ENCODE measurements around the gene ZFPL1. TPM values are rescaled to one million over a fixed set of nuclear protein-coding genes. Genes with fewer than 3 reads are reported as not detected.
"Not testable (repeated sequence)": the region's sequence is repeated elsewhere in the genome, so short reads cannot be mapped to it uniquely, and the experiment has no call there.

ZFPL1 gene
- total and polyA plus RNA-seq, 7 experiments from 2014 or later: 24.2 to 53.0 (median 39.1) TPM

GRCh38 chr11:65118891-65119669, 35.1 kb downstream of the ZFPL1 start:
- Histone ChIP-seq H3K27ac (ENCODE audit: low read depth, low read length) (peak overlapping the region; percentile 99), H3K4me1 (ENCODE audit: control insufficient read depth in 2 of 2, insufficient read depth in 2 of 2, low read length in 2 of 2) (peaks cover 26 to 35% of the 10 kb centered on the region in 2 donors), H3K36me3 (ENCODE audit: control insufficient read depth in 2 of 3, insufficient read depth in 3 of 3, low read length in 3 of 3) (peaks cover 16 to 42% (median 19%) of the 10 kb centered on the region in 3 experiments)
- H3K9me3 ChIP-seq (ENCODE audit: control insufficient read depth in 2 of 3, low read length in 3 of 3); H3K27me3 ChIP-seq (ENCODE audit: control insufficient read depth in 2 of 2, insufficient read depth in 2 of 2, low read length in 2 of 2); H3K27me3 Mint-ChIP-seq; H3K4me3 ChIP-seq (ENCODE audit: low read length); H3K9me3 Mint-ChIP-seq; DNase-seq; ATAC-seq: not testable (repeated sequence)
- Mint-ChIP-seq H3K27ac (peak overlapping the region; percentile 41 to 100 (median 93)), H3K4me1 (peaks cover 15 to 79% (median 51%) of the 10 kb centered on the region in 7 donors), H3K36me3 (peaks cover 0 to 31% (median 26%) of the 10 kb centered on the region in 5 donors), H3K4me3 (peak overlapping the region in 3 of 10 donors; percentile 41 to 66 (median 43))
- intact Hi-C loops (cut with micrococcal nuclease): loop anchor here (1.0 to 10.0 kb wide), 3 partner anchors 9 to 374 kb away; partner anchors contain the start of genes CDC42EP2 (in 1 of the 2) and RASGRP2 (in 1 of the 2)
- ChIA-PET POLR2A (interaction anchor here (0.8 to 9.9 kb wide), 11 partner anchors 8 to 340 kb away, joined by 3 to 237 read pairs (median 5); partner anchors contain the start of genes ARL2, SYVN1, TM7SF2 and VPS51), CTCF (interaction anchor here (0.9 to 1.3 kb wide), 4 partner anchors 29 to 203 kb away, joined by 3 to 4 read pairs (median 4); no protein-coding TSS in a partner anchor)

DNA sequence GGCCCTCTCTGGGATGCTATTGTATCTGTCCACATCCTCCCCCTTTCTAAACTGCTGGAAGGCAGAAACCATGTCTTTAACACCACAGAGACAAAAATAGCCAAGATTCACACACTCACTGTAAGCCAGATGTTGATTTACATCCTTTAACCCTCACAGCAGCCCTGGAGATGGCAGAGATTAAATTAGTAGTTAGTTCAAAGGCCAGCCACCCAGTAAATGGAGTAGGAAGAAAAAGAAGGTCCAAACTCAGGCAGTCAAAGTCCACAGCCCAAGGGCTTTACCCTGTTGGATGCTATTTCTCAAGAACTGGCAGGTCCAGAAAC, 35.6 kb downstream of the ZFPL1 start:
- Mint-ChIP-seq H3K4me3 (peak overlapping the region in 9 of 10 donors; percentile 16 to 98 (median 51)), H3K27ac (peak overlapping the region in 5 of 9 donors; percentile 28 to 100 (median 100)), H3K27me3 (no peaks in the 10 kb centered on the region), H3K4me1 (peaks cover 18 to 80% (median 52%) of the 10 kb centered on the region in 7 donors), H3K9me3 (peaks cover 0 to 2% (median 0%) of the 10 kb centered on the region in 11 donors), H3K36me3 (peaks cover 0 to 31% (median 26%) of the 10 kb centered on the region in 5 donors)
- no peak for ATAC-seq
- Histone ChIP-seq H3K9me3 (ENCODE audit: control insufficient read depth in 2 of 3, low read length in 3 of 3) (no peaks in the 10 kb centered on the region), H3K4me3 (ENCODE audit: low read length) (no peak overlapping the region), H3K36me3 (ENCODE audit: control insufficient read depth in 2 of 3, insufficient read depth in 3 of 3, low read length in 3 of 3) (peaks cover 16 to 47% (median 19%) of the 10 kb centered on the region in 3 experiments), H3K27me3 (ENCODE audit: control insufficient read depth in 2 of 2, insufficient read depth in 2 of 2, low read length in 2 of 2) (no peaks in the 10 kb centered on the region), H3K27ac (ENCODE audit: low read depth, low read length) (peak overlapping the region; percentile 99), H3K4me1 (ENCODE audit: control insufficient read depth in 2 of 2, insufficient read depth in 2 of 2, low read length in 2 of 2) (peaks cover 26 to 35% of the 10 kb centered on the region in 2 donors)
- ChIA-PET CTCF (interaction anchor here (3.1 kb wide), 1 partner anchor 8 kb away, joined by 48 read pairs; the partner anchor contains the start of gene TM7SF2), POLR2A (interaction anchor here (2.4 to 9.9 kb wide), 5 partner anchors 9 to 106 kb away, joined by 7 to 237 read pairs (median 44); partner anchors contain the start of genes ARL2, SYVN1, TM7SF2 and VPS51)
- DNase-seq: no peak
- intact Hi-C loops (cut with micrococcal nuclease): loop anchor here in 1 of 2 donors (10.0 kb wide), 2 partner anchors 195 to 375 kb away; partner anchors contain the start of genes CDC42EP2 and RASGRP2

DNA sequence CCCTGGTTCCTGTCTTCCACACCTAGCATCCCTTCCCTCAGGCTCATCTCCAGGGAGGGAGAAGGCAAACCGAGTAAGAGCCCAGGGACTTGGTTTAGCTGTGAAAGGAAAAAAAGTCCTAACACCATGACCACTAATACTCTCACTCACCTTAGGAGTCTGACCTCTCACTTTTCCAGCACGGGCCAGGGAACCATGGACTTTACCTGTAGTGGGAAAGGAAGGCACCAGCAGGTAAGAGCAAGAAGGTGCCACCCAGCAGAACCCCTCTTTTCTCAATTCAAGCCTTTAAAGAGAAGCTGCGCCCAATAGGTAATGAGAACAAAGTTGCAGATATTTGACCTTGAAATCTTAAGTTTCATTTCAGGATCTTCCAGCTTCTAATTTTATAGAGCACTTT, 36.8 kb downstream of the ZFPL1 start:
- Histone ChIP-seq H3K4me3 (ENCODE audit: low read length) (peak overlapping the region; percentile 99), H3K4me1 (ENCODE audit: control insufficient read depth in 2 of 2, insufficient read depth in 2 of 2, low read length in 2 of 2) (peaks cover 25 to 30% of the 10 kb centered on the region in 2 donors), H3K36me3 (ENCODE audit: control insufficient read depth in 2 of 3, insufficient read depth in 3 of 3, low read length in 3 of 3) (peaks cover 16 to 54% (median 19%) of the 10 kb centered on the region in 3 experiments), H3K27ac (ENCODE audit: low read depth, low read length) (peak overlapping the region; percentile 99), H3K27me3 (ENCODE audit: control insufficient read depth in 2 of 2, insufficient read depth in 2 of 2, low read length in 2 of 2) (no peaks in the 10 kb centered on the region), H3K9me3 (ENCODE audit: control insufficient read depth in 2 of 3, low read length in 3 of 3) (no peaks in the 10 kb centered on the region)
- H3K9me3 Mint-ChIP-seq: peaks cover 0 to 2% (median 0%) of the 10 kb centered on the region in 11 donors
- H3K4me1 Mint-ChIP-seq: peaks cover 18 to 70% (median 52%) of the 10 kb centered on the region in 7 donors
- peak overlapping the region; percentile 98 to 100 (median 99) for H3K4me3 Mint-ChIP-seq
- POLR2A ChIA-PET: interaction anchor here (0.5 to 9.9 kb wide), 20 partner anchors 10 to 849 kb away, joined by 3 to 237 read pairs (median 8); partner anchors contain the start of genes ARL2, MEN1, SAC3D1 and SF1
- H3K36me3 Mint-ChIP-seq: peaks cover 0 to 34% (median 31%) of the 10 kb centered on the region in 5 donors
- ATAC-seq (no peak), DNase-seq (no peak)
- CTCF ChIA-PET: interaction anchor here (0.7 to 3.1 kb wide), 3 partner anchors 9 to 400 kb away, joined by 3 to 48 read pairs (median 10); partner anchors contain the start of genes ARL2 and TM7SF2
- H3K27me3 Mint-ChIP-seq: no peaks in the 10 kb centered on the region
- peak overlapping the region; percentile 98 to 100 (median 100) for H3K27ac Mint-ChIP-seq
- intact Hi-C loops (cut with micrococcal nuclease): no loop called here

- no peaks in the 10 kb centered on the region for H3K27me3 Mint-ChIP-seq
- ChIA-PET POLR2A (interaction anchor here (0.8 to 9.9 kb wide), 34 partner anchors 11 to 804 kb away, joined by 3 to 237 read pairs (median 5); partner anchors contain the start of genes ARL2, ATG2A, CAPN1 and MAJIN), CTCF (interaction anchor here (0.7 to 3.1 kb wide), 9 partner anchors 10 to 400 kb away, joined by 3 to 48 read pairs (median 4); partner anchors contain the start of genes ARL2, SYVN1 and TM7SF2)
- Histone ChIP-seq H3K27ac (ENCODE audit: low read depth, low read length) (peak overlapping the region; percentile 99), H3K36me3 (ENCODE audit: control insufficient read depth in 2 of 3, insufficient read depth in 3 of 3, low read length in 3 of 3) (peaks cover 19 to 57% (median 21%) of the 10 kb centered on the region in 3 experiments), H3K4me3 (ENCODE audit: low read length) (peak overlapping the region; percentile 99), H3K9me3 (ENCODE audit: control insufficient read depth in 2 of 3, low read length in 3 of 3) (no peaks in the 10 kb centered on the region), H3K27me3 (ENCODE audit: control insufficient read depth in 2 of 2, insufficient read depth in 2 of 2, low read length in 2 of 2) (no peaks in the 10 kb centered on the region), H3K4me1 (ENCODE audit: control insufficient read depth in 2 of 2, insufficient read depth in 2 of 2, low read length in 2 of 2) (peaks cover 19 to 24% of the 10 kb centered on the region in 2 donors)
- intact Hi-C loops (cut with micrococcal nuclease): no loop called here
- ATAC-seq (no peak), DNase-seq (peak in 3 of 9 donors; percentile 23 to 41 (median 27))
- peak overlapping the region; percentile 98 to 100 (median 100) for H3K27ac Mint-ChIP-seq
- H3K4me3 Mint-ChIP-seq: peak overlapping the region; percentile 98 to 100 (median 99)
- H3K36me3 Mint-ChIP-seq: peaks cover 0 to 37% (median 33%) of the 10 kb centered on the region in 5 donors
- peaks cover 0 to 2% (median 0%) of the 10 kb centered on the region in 11 donors for H3K9me3 Mint-ChIP-seq
- H3K4me1 Mint-ChIP-seq: peaks cover 18 to 66% (median 52%) of the 10 kb centered on the region in 7 donors
These were observed 37.4 kb downstream of the ZFPL1 start for GRCh38 chr11:65121447-65121864.

DNA sequence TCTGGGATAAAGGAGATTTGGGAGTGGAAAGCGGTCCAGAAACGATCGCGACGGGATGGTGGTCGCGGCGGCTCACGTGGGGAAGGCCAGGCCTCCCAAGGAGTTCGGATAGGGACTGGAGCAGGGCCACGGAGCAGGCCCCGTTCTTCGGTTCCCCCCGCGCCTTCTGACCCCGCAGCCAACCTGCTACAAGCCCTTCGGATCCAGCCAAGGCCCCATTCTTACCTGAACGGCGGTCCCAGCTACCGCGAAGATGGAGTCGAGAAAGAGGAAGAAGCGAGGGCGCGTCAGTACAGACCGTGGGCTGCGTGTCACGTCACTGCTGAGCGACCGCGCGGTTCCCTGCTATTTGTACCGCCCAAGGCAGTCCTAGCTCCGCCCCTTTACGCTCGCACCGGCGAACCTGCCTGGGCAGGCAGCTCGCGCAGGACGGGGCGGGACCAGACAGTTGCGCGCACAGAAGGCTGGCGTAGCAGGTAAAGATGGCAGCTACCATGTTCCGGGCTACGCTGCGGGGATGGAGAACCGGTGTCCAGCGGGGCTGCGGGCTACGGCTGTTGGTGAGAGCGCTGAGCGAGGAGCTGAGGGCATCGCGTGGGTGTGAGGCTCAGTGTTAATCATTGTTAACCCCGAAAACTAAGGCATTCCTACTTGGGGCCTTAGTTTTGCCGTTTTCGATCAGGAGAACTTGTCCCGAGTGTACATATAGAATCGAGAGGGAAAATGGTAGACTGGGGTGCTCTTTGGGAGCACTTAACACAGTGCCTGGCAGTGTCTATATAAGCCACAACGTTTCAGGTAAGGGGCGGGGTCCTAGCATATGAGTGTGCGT, 38.1 kb downstream of the ZFPL1 start, which contains the start of the genes FAU and MRPL49:
Gene FAU (minus strand): TSS at position 270 of the 832 bp plus-strand sequence. CDS start 321 bp downstream, outside the sequence.
Gene MRPL49 (plus strand): TSS at position 457 of the 832 bp plus-strand sequence. CDS start 26 bp downstream, at position 483.
- Histone ChIP-seq H3K27me3 (ENCODE audit: control insufficient read depth in 2 of 2, insufficient read depth in 2 of 2, low read length in 2 of 2) (no peaks in the 10 kb centered on the region), H3K4me3 (ENCODE audit: low read length) (peak within 1 kb of the TSS; percentile 99), H3K9me3 (ENCODE audit: control insufficient read depth in 2 of 3, low read length in 3 of 3) (no peaks in the 10 kb centered on the region), H3K4me1 (ENCODE audit: control insufficient read depth in 2 of 2, insufficient read depth in 2 of 2, low read length in 2 of 2) (peaks cover 15 to 20% of the 10 kb centered on the region in 2 donors), H3K27ac (ENCODE audit: low read depth, low read length) (peak within 1 kb of the TSS; percentile 99), H3K36me3 (ENCODE audit: control insufficient read depth in 2 of 3, insufficient read depth in 3 of 3, low read length in 3 of 3) (peaks cover 24 to 63% (median 28%) of the 10 kb centered on the region in 3 experiments)
- Mint-ChIP-seq H3K4me3 (peak within 1 kb of the TSS; percentile 98 to 100 (median 99)), H3K27me3 (no peaks in the 10 kb centered on the region), H3K9me3 (peaks cover 0 to 5% (median 0%) of the 10 kb centered on the region in 11 donors), H3K4me1 (peaks cover 17 to 62% (median 49%) of the 10 kb centered on the region in 7 donors), H3K27ac (peak within 1 kb of the TSS; percentile 98 to 100 (median 100)), H3K36me3 (peaks cover 0 to 43% (median 35%) of the 10 kb centered on the region in 5 donors)
- ATAC-seq: peak; percentile 86
- peak; percentile 91 to 99 (median 98) for DNase-seq
- CTCF ChIA-PET: interaction anchor here (0.7 to 3.1 kb wide), 10 partner anchors 9 to 343 kb away, joined by 3 to 48 read pairs (median 4); partner anchors contain the start of genes ARL2, SYVN1 and TM7SF2
- intact Hi-C loops (cut with micrococcal nuclease): loop anchor here (1.0 to 2.0 kb wide), 13 partner anchors 11 to 1223 kb away; partner anchors contain the start of genes CAPN1 (in 2 of the 2), CDCA5 (in 2 of the 2), SNX15 (in 2 of the 2) and ZFPL1 (in 2 of the 2)
- POLR2A ChIA-PET: interaction anchor here (0.8 to 9.9 kb wide), 34 partner anchors 11 to 804 kb away, joined by 3 to 237 read pairs (median 5); partner anchors contain the start of genes ARL2, ATG2A, CAPN1 and MAJIN
